DOHH2 (cell line): Measurements from ENCODE around the gene NLGN1.

ENCODE experiments used
- EZH2phosphoT487 ChIP-seq: fragments of 200-600 bp; sonication (generic); IDR thresholded peaks from 2 replicates; pipeline ENCODE4 v1.6.1; 2017; ENCODE audit warnings: borderline replicate concordance, mild to moderate bottlenecking, antibody characterized with exemption, low read length, moderate library complexity, mixed read lengths
- TF ChIP-seq, protein P1 (sequence below): fragments of 200-600 bp; sonication (generic); IDR thresholded peaks from one replicate; pipeline ENCODE4 v1.5.1; 2014; ENCODE audit warnings: antibody characterized with exemption, mild to moderate bottlenecking, low read depth, low read length; ENCODE audit not compliant: poor library complexity, severe bottlenecking

- TF ChIP-seq, protein P1, sequence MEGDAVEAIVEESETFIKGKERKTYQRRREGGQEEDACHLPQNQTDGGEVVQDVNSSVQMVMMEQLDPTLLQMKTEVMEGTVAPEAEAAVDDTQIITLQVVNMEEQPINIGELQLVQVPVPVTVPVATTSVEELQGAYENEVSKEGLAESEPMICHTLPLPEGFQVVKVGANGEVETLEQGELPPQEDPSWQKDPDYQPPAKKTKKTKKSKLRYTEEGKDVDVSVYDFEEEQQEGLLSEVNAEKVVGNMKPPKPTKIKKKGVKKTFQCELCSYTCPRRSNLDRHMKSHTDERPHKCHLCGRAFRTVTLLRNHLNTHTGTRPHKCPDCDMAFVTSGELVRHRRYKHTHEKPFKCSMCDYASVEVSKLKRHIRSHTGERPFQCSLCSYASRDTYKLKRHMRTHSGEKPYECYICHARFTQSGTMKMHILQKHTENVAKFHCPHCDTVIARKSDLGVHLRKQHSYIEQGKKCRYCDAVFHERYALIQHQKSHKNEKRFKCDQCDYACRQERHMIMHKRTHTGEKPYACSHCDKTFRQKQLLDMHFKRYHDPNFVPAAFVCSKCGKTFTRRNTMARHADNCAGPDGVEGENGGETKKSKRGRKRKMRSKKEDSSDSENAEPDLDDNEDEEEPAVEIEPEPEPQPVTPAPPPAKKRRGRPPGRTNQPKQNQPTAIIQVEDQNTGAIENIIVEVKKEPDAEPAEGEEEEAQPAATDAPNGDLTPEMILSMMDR, result no peak
- no peak for TF ChIP-seq EZH2phosphoT487
Measured at GRCh38 chr3:173892547-173892946, 495.0 kb downstream of the NLGN1 start.
